T-cell (primary cell): ENCODE results near the gene KCNK3. TPM values are rescaled to one million over a fixed set of nuclear protein-coding genes. Genes with fewer than 3 reads are reported as not detected.

Experiments used
- ATAC-seq, 4 experiments: fragments of 200-7000 bp in 3 of 4; fragments of 150-1000 bp in 1 of 4; cut with Tn5 transposase; replicated peaks in 1 of 4; 1 replicate in 3 of 4; 2 replicates in 1 of 4; pipeline ENCODE4 v1.10.0; 2021; ENCODE audit warnings: moderate library complexity in 3 of 4, mild to moderate bottlenecking in 2 of 4, moderate number of reproducible peaks in 1 of 4
- CTCF ChIA-PET, 2 donors: fragments of 300-600 bp; sonication (Branson Sonifier 250); formaldehyde crosslinking; loops; one replicate each; lab custom pipeline; 2022; ENCODE audit warnings: antibody characterized with exemption in 2 of 2; lab: Charles Lee
- POLR2A ChIA-PET, 2 donors: fragments of 300-600 bp; sonication (Branson Sonifier 250); formaldehyde crosslinking; loops; one replicate each; lab custom pipeline; 2022; ENCODE audit warnings: antibody characterized with exemption in 2 of 2; lab: Charles Lee
- DNase-seq, 35 experiments: peaks; one replicate each; pipeline versions ENCODE4 v3.0.0 to v3.0.0-alpha.2; 2013 to 2023
- H3K27ac ChIP-seq: one replicate; pipeline ENCODE4 v1.5.1; 2013; ENCODE audit warnings: low read length
- H3K27me3 ChIP-seq, 2 experiments: replicated peaks in 1 of 2; 1 replicate in 1 of 2; 2 replicates in 1 of 2; pipeline versions ENCODE4 v1.6.1 to v1.7.0; 2013; ENCODE audit warnings: low read length in 1 of 2, mixed read lengths in 1 of 2; ENCODE audit not compliant: control insufficient read depth in 2 of 2, insufficient read depth in 2 of 2; ENCODE audit errors: extremely low read depth in 1 of 2
- H3K36me3 ChIP-seq, 2 donors: 1 replicate in 1 of 2; 2 replicates in 1 of 2; pipeline versions ENCODE4 v1.6.1 to v1.7.0; 2013; ENCODE audit warnings: low read length in 1 of 2; ENCODE audit not compliant: control insufficient read depth in 2 of 2, insufficient read depth in 1 of 2; ENCODE audit errors: extremely low read depth in 1 of 2
- H3K4me1 ChIP-seq, 2 experiments: 1 replicate in 1 of 2; 2 replicates in 1 of 2; pipeline versions ENCODE4 v1.6.1 to v1.7.0; 2013; ENCODE audit warnings: low read length in 2 of 2, mixed read lengths in 1 of 2; ENCODE audit not compliant: insufficient read depth in 2 of 2, control insufficient read depth in 1 of 2; ENCODE audit errors: extremely low read depth in 1 of 2
- H3K4me3 ChIP-seq, 2 donors: 1 replicate in 1 of 2; 2 replicates in 1 of 2; pipeline versions ENCODE4 v1.5.1 to v1.7.0; 2013; ENCODE audit warnings: mild to moderate bottlenecking in 2 of 2, low read length in 1 of 2, moderate library complexity in 1 of 2; ENCODE audit not compliant: control insufficient read depth in 1 of 2; ENCODE audit errors: extremely low read depth in 1 of 2
- H3K9me3 ChIP-seq: 2 replicates; pipeline ENCODE4 v1.7.0; 2013
- H3K27ac Mint-ChIP-seq, 2 donors: one replicate each; pipeline ENCODE4 v1.8.0; 2020 to 2021; ENCODE audit warnings: mild to moderate bottlenecking in 2 of 2, mixed read lengths in 2 of 2
- H3K27me3 Mint-ChIP-seq, 2 donors: one replicate each; pipeline ENCODE4 v1.8.0; 2021 to 2022; ENCODE audit warnings: mixed read lengths in 2 of 2
- H3K36me3 Mint-ChIP-seq: one replicate; pipeline ENCODE4 v1.8.0; 2021; ENCODE audit warnings: mixed read lengths
- H3K4me1 Mint-ChIP-seq, 3 donors: one replicate each; pipeline ENCODE4 v1.8.0; 2020 to 2022; ENCODE audit warnings: mixed read lengths in 3 of 3, mild to moderate bottlenecking in 1 of 3
- H3K4me3 Mint-ChIP-seq, 3 donors: one replicate each; pipeline ENCODE4 v1.8.0; 2020 to 2022; ENCODE audit warnings: mild to moderate bottlenecking in 3 of 3, mixed read lengths in 3 of 3, moderate library complexity in 3 of 3
- H3K9me3 Mint-ChIP-seq, 3 donors: one replicate each; pipeline ENCODE4 v1.8.0; 2020 to 2022; ENCODE audit warnings: mixed read lengths in 3 of 3
- WGBS: methylation state at CpG from one replicate; pipeline ENCODE4 v1.1.5; 2013; ENCODE audit warnings: missing lambda C conversion rate; ENCODE audit not compliant: insufficient coverage; 5-methylcytosine and 5-hydroxymethylcytosine counted together
- total RNA-seq, 35 experiments: library from RNA in 6 of 35; stranded (reverse) in 6 of 35; fragments of 120-200 nt in 1 of 35; gene quantifications; one replicate each; pipeline versions ENCODE4 v1.2.1 to v1.2.4 and lab custom pipeline; 2013 to 2026

The KCNK3 gene
- total RNA-seq, 5 donors from 2014 or later (not counting 1 experiment from before 2014, with no cell fraction given), result 0.23 to 0.35 (median 0.26) TPM; not detected in 2

DNA sequence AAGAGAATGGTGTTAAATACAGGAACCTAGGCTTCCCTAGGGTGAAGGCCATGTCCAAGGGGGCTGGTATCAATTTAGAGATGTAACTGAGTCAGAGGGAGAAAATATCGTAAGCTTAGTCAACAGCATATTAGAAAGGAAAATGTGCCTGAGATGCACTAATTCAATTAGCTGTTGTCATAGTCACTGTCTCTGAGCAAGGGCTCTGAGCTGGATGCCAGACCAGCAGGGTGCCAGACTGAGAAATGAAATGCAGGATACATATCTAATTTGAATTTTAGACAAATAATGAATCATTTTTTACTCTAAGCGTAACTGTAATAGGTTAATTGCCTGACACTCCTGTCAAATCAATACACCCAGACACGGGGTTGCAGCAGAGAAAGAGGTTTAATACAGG is 60.1 kb downstream of the KCNK3 start:
- ChIA-PET CTCF (no interaction called here), POLR2A (no interaction called here)
- H3K27me3 Mint-ChIP-seq, result peaks cover 0 to 4% of the 10 kb centered on the region in 2 donors

DNA sequence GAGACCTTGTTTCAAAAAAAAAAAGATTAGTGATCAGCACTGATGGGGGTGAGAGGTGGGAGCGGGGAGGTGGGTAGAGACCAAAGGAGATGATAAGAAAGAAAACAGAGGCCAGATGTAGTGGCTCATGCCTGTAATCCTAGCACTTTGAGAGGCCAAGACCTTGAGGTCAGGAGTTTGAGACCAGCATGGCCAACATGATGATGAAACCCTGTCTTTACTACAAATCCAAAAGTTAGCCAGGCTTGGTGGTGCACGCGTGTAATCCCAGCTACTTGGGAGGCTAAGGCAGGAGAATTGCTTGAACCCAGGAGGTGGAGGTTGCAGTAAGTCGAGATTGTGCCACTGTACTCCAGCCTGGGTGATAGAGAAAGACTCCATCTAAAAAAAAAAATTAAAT is 62.0 kb downstream of the KCNK3 start:
- Mint-ChIP-seq H3K27ac (no peak overlapping the region), H3K36me3 (no peaks in the 10 kb centered on the region), H3K27me3 (peaks cover 0 to 4% of the 10 kb centered on the region in 2 donors), H3K9me3 (no peaks in the 10 kb centered on the region), H3K4me3 (no peak overlapping the region), H3K4me1 (peaks cover 0 to 3% (median 0%) of the 10 kb centered on the region in 3 donors)
- no peak overlapping the region for H3K4me3 ChIP-seq
- H3K27me3 ChIP-seq, result peaks cover 0 to 4% of the 10 kb centered on the region in 2 experiments
- CTCF ChIA-PET, result no interaction called here
- no peaks in the 10 kb centered on the region for H3K4me1 ChIP-seq
- POLR2A ChIA-PET, result no interaction called here
- H3K9me3 ChIP-seq, result no peaks in the 10 kb centered on the region
- DNase-seq (no peak), ATAC-seq (no peak)
- no peaks in the 10 kb centered on the region for H3K36me3 ChIP-seq
- 82% methylated on average over 1 of the region's 4 CpGs for WGBS
- H3K27ac ChIP-seq, result no peak overlapping the region

More for the DNA sequence above, 60.1 kb downstream of the KCNK3 start:
- H3K27ac Mint-ChIP-seq, result no peak overlapping the region
- no peak for DNase-seq
- Histone ChIP-seq H3K9me3 (no peaks in the 10 kb centered on the region), H3K27me3 (peaks cover 0 to 4% of the 10 kb centered on the region in 2 experiments), H3K36me3 (no peaks in the 10 kb centered on the region), H3K4me1 (no peaks in the 10 kb centered on the region), H3K27ac (no peak overlapping the region), H3K4me3 (no peak overlapping the region)
- ATAC-seq, result no peak
- H3K4me3 Mint-ChIP-seq, result no peak overlapping the region
- H3K4me1 Mint-ChIP-seq, result no peaks in the 10 kb centered on the region
- WGBS, result no CpG with 5 or more reads among the region's 3 CpGs
- H3K36me3 Mint-ChIP-seq, result no peaks in the 10 kb centered on the region
- H3K9me3 Mint-ChIP-seq, result no peaks in the 10 kb centered on the region

DNA sequence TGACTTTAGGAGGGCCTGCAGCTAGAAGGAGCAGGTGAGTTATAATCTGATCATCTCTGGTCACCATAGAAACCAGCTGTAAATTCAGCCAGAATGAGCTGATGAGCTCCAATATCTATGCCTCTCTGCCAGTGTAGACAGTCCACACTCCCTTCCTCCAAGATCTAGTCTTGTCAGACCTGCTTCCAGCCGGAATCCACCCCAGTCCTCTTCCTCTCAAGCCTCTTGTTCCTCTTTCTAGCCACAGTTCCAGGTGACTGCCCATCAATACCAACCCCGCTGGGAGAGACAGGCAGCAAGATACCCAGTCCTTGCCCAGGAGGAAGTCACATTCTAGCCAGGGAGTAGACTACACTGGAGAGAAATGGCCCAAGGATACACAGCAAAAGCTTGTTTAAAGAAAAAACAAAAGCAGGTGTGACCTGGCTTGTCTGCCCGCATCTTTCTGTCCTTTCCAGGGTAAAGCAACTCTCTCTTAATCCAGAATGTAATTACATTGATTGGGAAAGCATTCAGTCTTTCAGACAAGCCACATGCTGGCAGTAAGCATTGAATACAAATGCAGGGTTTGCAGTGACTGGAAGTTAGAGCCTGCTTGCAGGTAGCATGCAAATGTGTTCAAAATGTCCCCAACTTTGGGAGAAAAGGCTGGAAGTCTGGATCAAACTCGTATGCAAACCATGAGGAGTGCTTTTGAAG is 62.6 kb downstream of the KCNK3 start:
- Histone ChIP-seq H3K4me3 (no peak overlapping the region), H3K4me1 (no peaks in the 10 kb centered on the region), H3K27ac (no peak overlapping the region), H3K27me3 (peaks cover 0 to 4% of the 10 kb centered on the region in 2 experiments), H3K36me3 (no peaks in the 10 kb centered on the region), H3K9me3 (no peaks in the 10 kb centered on the region)
- Mint-ChIP-seq H3K27me3 (peaks cover 0 to 4% of the 10 kb centered on the region in 2 donors), H3K9me3 (no peaks in the 10 kb centered on the region), H3K27ac (no peak overlapping the region), H3K36me3 (no peaks in the 10 kb centered on the region), H3K4me3 (no peak overlapping the region), H3K4me1 (peaks cover 0 to 3% (median 0%) of the 10 kb centered on the region in 3 donors)
- WGBS, result 61% methylated on average over 2 of the region's 4 CpGs
- ATAC-seq (no peak), DNase-seq (no peak)
- ChIA-PET CTCF (no interaction called here), POLR2A (no interaction called here)

DNA sequence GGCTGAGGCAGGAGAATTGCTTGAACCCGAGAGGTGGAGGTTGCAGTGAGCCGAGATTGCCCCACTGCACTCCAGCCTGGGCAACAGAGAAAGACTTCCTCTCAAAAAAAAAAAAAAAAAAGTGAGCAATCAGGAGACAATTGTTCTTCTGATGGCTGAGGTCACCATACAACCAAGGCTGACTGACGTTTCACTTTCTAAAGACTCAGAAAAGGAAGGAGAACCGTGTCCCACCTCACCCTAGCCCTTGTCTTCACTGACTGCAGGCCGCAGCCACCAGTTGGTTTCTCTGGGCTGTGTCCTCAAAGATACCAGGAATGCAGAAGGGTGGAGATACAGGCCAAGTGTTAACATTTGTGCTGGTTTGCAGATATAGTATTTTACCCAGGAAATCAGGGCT is 63.8 kb downstream of the KCNK3 start:
- ATAC-seq, result no peak
- Mint-ChIP-seq H3K36me3 (no peaks in the 10 kb centered on the region), H3K9me3 (no peaks in the 10 kb centered on the region), H3K4me1 (peaks cover 0 to 3% (median 0%) of the 10 kb centered on the region in 3 donors), H3K27ac (no peak overlapping the region), H3K27me3 (peaks cover 0 to 4% of the 10 kb centered on the region in 2 donors), H3K4me3 (no peak overlapping the region)
- H3K27me3 ChIP-seq, result peaks cover 0 to 4% of the 10 kb centered on the region in 2 experiments
- no peaks in the 10 kb centered on the region for H3K36me3 ChIP-seq
- H3K27ac ChIP-seq, result no peak overlapping the region
- no peak for DNase-seq
- POLR2A ChIA-PET, result no interaction called here
- CTCF ChIA-PET, result no interaction called here
- no peak overlapping the region for H3K4me3 ChIP-seq
- no peaks in the 10 kb centered on the region for H3K9me3 ChIP-seq
- WGBS, result 69% methylated on average over 2 of the region's 5 CpGs
- no peaks in the 10 kb centered on the region for H3K4me1 ChIP-seq

DNA sequence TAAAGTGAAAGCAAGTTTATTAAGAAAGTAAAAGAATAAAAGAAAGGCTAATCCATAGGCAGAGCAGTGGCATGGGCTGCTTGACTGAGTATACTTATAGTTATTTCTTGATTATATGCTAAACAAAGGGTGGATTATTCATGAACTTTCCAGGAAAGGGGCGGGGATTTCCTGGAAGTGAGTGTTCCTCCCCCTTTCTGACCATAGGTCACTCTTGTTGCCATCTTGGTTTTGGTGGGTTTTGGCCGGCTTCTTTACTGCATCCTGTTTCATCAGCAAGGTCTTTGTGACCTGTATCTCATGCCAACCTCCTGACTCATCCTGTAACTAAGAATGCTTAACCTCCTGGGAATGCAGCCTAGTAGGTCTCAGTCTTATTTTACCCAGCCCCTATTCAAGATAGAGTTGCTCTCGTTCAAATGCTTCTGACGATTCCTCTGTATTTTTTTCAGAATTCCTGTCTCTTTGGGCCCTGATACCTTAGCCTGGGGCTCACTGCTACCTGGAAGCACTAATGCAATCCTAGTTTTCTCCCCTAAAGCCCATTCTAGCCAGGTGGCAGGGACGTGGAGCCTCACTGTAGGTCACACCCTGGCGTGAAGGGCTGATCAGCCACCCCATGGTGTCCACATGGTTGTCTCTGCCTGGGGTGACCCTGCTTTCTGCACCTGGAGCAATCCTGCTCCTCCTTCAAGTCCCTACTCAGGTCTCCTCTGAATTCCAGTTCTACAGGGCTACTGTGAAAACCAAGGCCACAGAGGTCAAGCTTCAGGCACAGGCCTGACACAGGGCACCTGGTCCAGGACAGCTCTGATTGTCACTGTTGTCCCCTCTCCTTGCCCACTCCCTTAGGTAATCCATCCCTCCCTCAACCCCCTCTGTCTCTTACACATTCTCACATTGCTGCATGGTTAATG is 65.6 kb downstream of the KCNK3 start:
- Histone ChIP-seq H3K27ac (no peak overlapping the region), H3K9me3 (no peaks in the 10 kb centered on the region), H3K4me3 (no peak overlapping the region), H3K36me3 (no peaks in the 10 kb centered on the region), H3K27me3 (peaks cover 0 to 1% of the 10 kb centered on the region in 2 experiments), H3K4me1 (no peaks in the 10 kb centered on the region)
- ChIA-PET POLR2A (no interaction called here), CTCF (no interaction called here)
- no peak for ATAC-seq
- no peak for DNase-seq
- H3K4me1 Mint-ChIP-seq, result peaks cover 1 to 4% (median 2%) of the 10 kb centered on the region in 3 donors
- 82% methylated on average over 5 of the region's 6 CpGs for WGBS
- H3K4me3 Mint-ChIP-seq, result no peak overlapping the region
- no peaks in the 10 kb centered on the region for H3K9me3 Mint-ChIP-seq
- H3K27me3 Mint-ChIP-seq, result peaks cover 0 to 4% of the 10 kb centered on the region in 2 donors
- no peaks in the 10 kb centered on the region for H3K36me3 Mint-ChIP-seq
- no peak overlapping the region for H3K27ac Mint-ChIP-seq

DNA sequence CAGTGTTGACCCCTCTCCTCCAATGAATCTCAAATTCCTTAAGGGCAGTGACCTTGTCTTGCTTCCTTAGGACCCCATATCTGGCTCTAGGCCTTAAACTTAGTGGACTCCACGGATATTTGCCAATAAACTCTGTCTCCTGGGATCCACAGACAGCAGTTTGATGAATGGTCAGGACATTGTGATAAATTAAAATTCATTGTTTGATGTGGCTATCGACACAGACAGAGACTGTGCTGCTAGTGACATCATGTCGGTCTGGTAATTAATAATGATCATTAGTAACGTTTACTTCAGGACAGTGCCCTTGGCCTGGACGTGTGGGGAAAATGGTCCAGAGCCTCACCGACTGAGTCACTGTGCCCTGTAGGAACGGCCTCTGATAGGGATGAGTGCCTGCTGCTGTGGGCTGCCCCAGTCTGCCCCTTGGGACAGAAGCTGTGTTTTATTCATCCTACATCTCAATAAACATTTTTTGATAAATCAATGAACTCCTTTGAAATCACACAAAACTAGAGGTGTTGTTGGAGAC is 66.3 kb downstream of the KCNK3 start:
- Histone ChIP-seq H3K9me3 (no peaks in the 10 kb centered on the region), H3K4me1 (peaks cover 0 to 7% of the 10 kb centered on the region in 2 experiments), H3K4me3 (no peak overlapping the region), H3K36me3 (no peaks in the 10 kb centered on the region), H3K27me3 (no peaks in the 10 kb centered on the region), H3K27ac (no peak overlapping the region)
- 84% methylated on average over 4 of the region's 7 CpGs for WGBS
- Mint-ChIP-seq H3K4me1 (peaks cover 7 to 8% (median 7%) of the 10 kb centered on the region in 3 donors), H3K9me3 (no peaks in the 10 kb centered on the region), H3K27ac (no peak overlapping the region), H3K36me3 (no peaks in the 10 kb centered on the region), H3K27me3 (peaks cover 0 to 3% of the 10 kb centered on the region in 2 donors), H3K4me3 (no peak overlapping the region)
- ATAC-seq, result no peak
- ChIA-PET POLR2A (no interaction called here), CTCF (interaction anchor here in 1 of 2 donors (0.7 kb wide), 1 partner anchor 39 kb away, joined by 4 read pairs; no protein-coding TSS in a partner anchor)
- no peak for DNase-seq
